ENCODE measurements around the gene MYL9.

The MYL9 gene

DNA sequence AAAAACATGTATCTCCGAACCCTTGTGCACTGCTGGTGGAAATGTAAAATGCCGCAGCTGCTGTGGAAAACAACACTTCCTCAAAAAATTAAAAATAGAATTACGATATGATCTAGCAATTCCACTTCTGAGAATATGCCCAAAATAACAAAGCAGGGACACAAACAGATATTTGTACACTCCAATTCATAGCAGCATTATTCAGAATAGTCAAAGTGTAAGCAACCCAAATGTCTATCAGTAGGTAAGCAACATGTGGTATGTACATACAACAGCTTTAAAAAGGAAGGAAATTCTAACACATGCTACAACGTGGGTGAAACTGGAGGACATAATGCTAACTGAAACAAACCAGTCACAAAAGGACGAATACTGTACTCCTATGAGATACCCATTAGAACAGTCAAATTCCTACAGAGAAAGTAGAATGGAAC lies 58.6 kb downstream of the MYL9 start:
- in situ Hi-C loops (cut with MboI; ENCODE audit: low pct_unique_long_range_greater_than_20kb, low sequenced_read_pairs, unreplicated experiment) = loop anchor here (10.0 to 25.0 kb wide), 2 partner anchors 145 to 287 kb away; partner anchors contain the start of gene TLDC2
- TF ChIP-seq, protein P1, sequence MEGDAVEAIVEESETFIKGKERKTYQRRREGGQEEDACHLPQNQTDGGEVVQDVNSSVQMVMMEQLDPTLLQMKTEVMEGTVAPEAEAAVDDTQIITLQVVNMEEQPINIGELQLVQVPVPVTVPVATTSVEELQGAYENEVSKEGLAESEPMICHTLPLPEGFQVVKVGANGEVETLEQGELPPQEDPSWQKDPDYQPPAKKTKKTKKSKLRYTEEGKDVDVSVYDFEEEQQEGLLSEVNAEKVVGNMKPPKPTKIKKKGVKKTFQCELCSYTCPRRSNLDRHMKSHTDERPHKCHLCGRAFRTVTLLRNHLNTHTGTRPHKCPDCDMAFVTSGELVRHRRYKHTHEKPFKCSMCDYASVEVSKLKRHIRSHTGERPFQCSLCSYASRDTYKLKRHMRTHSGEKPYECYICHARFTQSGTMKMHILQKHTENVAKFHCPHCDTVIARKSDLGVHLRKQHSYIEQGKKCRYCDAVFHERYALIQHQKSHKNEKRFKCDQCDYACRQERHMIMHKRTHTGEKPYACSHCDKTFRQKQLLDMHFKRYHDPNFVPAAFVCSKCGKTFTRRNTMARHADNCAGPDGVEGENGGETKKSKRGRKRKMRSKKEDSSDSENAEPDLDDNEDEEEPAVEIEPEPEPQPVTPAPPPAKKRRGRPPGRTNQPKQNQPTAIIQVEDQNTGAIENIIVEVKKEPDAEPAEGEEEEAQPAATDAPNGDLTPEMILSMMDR (IDR thresholded peaks at IDR 0.05; ENCODE audit: extremely low read depth, insufficient read depth, missing control alignments) = no peak
- DNase-seq (ENCODE audit: low spot score) = no peak
